Left hindlimb (tissue), 1 donor: ENCODE results near the gene PDE8A.
"Not testable (repeated sequence)": the region's sequence is repeated elsewhere in the genome, so short reads cannot be mapped to it uniquely, and the experiment has no call there.

Experiments used
- DNase-seq: peaks from one replicate; pipeline ENCODE4 v3.0.0-alpha.2; 2018

The PDE8A gene

GRCh38 chr15:84961114-84961452, 20.6 kb upstream of the PDE8A start:
- DNase-seq: no peak

GRCh38 chr15:84961707-84962106, 19.9 kb upstream of the PDE8A start:
- DNase-seq: no peak

- no peak for DNase-seq
These were observed 18.7 kb upstream of the PDE8A start for GRCh38 chr15:84962955-84963354.

- DNase-seq: no peak
These were observed 14.3 kb upstream of the PDE8A start for GRCh38 chr15:84967380-84967779.

GRCh38 chr15:84968301-84968700, 13.4 kb upstream of the PDE8A start:
- no peak for DNase-seq

- DNase-seq: no peak
These were observed 12.4 kb upstream of the PDE8A start for GRCh38 chr15:84969257-84969656.

GRCh38 chr15:84970843-84971242, 10.8 kb upstream of the PDE8A start:
- DNase-seq: no peak

GRCh38 chr15:84973492-84974460, 7.9 kb upstream of the PDE8A start:
- DNase-seq: no peak

- no peak for DNase-seq
These were observed 5.7 kb upstream of the PDE8A start for GRCh38 chr15:84975871-84976351.

GRCh38 chr15:84976746-84977345, 4.8 kb upstream of the PDE8A start:
- DNase-seq: no peak

- DNase-seq: no peak
These were observed 2.0 kb upstream of the PDE8A start for GRCh38 chr15:84979651-84980050.

GRCh38 chr15:84980196-84981053, 1.2 kb upstream of the PDE8A start:
- DNase-seq: peak; percentile 92

- peak; percentile 97 for DNase-seq
These were observed 474 bp upstream of the PDE8A start for GRCh38 chr15:84981054-84981710.

GRCh38 chr15:84982301-84982920, 755 bp downstream of the PDE8A start:
- DNase-seq: peak; percentile 51

- no peak for DNase-seq
These were observed 1.6 kb downstream of the PDE8A start for GRCh38 chr15:84983294-84983693.

GRCh38 chr15:84983711-84984110, 2.1 kb downstream of the PDE8A start:
- DNase-seq: no peak

GRCh38 chr15:84985158-84985557, 3.5 kb downstream of the PDE8A start:
- no peak for DNase-seq

- DNase-seq: not testable (repeated sequence)
These were observed 5.7 kb downstream of the PDE8A start for GRCh38 chr15:84987351-84987750.

GRCh38 chr15:84987949-84988624, 6.4 kb downstream of the PDE8A start:
- DNase-seq: no peak

GRCh38 chr15:84988909-84989644, 7.4 kb downstream of the PDE8A start:
- DNase-seq: no peak

GRCh38 chr15:84990507-84990906, 8.9 kb downstream of the PDE8A start:
- no peak for DNase-seq
